A549 (cell line): ENCODE results near the gene BDNF. TPM values are rescaled to one million over a fixed set of nuclear protein-coding genes. Genes with fewer than 3 reads are reported as not detected.

ENCODE experiments used
- ATAC-seq, 2 experiments: fragments of 200-7000 bp in 1 of 2; fragments of >200 bp in 1 of 2; cut with Nextera tagmentation in 1 of 2; cut with Tn5 transposase in 1 of 2; 3 replicates each; pipeline versions ENCODE4 v1.8.0 to v1.9.1; 2018 to 2020; ENCODE audit warnings: mild to moderate bottlenecking in 1 of 2, moderate library complexity in 1 of 2
- CTCF ChIA-PET: fragments of 300-600 bp; sonication (Branson Sonifier 250); formaldehyde crosslinking; extraction: SDS; loops from one replicate; lab custom pipeline; 2021; ENCODE audit warnings: antibody characterized with exemption, inconsistent platforms; lab: Yijun Ruan, JAX
- POLR2A ChIA-PET: fragments of 350-600 bp; formaldehyde crosslinking; extraction: SDS; loops from one replicate; lab custom pipeline; 2021; ENCODE audit warnings: antibody characterized with exemption, inconsistent platforms; lab: Yijun Ruan, JAX
- DNase-seq, 2 experiments: peaks; one replicate each; pipeline versions ENCODE4 v3.0.0 to v3.0.0-alpha.2; 2011 to 2016; ENCODE audit warnings: low read depth in 1 of 2, low spot score in 1 of 2
- FAIRE-seq: peaks from 2 replicates; lab custom pipeline; 2011; peaks lifted over from hg19 to GRCh38; lab: Jason Lieb, UNC
- H3K27ac ChIP-seq, 2 experiments: fragments of >200 bp; sonication (Bioruptor Twin); formaldehyde crosslinking; 3 replicates each; pipeline ENCODE4 v1.5.1; 2016 to 2017
- H3K4me1 ChIP-seq: fragments of >200 bp; sonication (Bioruptor Twin); formaldehyde crosslinking; 3 replicates; pipeline ENCODE4 v1.6.1; 2016
- H3K4me2 ChIP-seq: fragments of >200 bp; sonication (Bioruptor Twin); formaldehyde crosslinking; 3 replicates; pipeline ENCODE4 v1.6.1; 2016
- H3K4me3 ChIP-seq: fragments of >200 bp; sonication (Bioruptor Twin); formaldehyde crosslinking; 3 replicates; pipeline ENCODE4 v1.5.1; 2016
- H3K9me3 ChIP-seq: fragments of >200 bp; sonication (Bioruptor Twin); formaldehyde crosslinking; 3 replicates; pipeline ENCODE4 v1.6.1; 2016
- CHD2 ChIP-seq: fragments of 150-350 bp; IDR thresholded peaks from 2 replicates; pipeline ENCODE4 v1.6.1; 2014; ENCODE audit warnings: low read length; ENCODE audit not compliant: partially characterized antibody
- CHD4 ChIP-seq: fragments of 200-600 bp; sonication (generic); IDR thresholded peaks from 2 replicates; pipeline ENCODE4 v1.6.1; 2016; ENCODE audit warnings: antibody characterized with exemption, mild to moderate bottlenecking, borderline replicate concordance
- E2F6 ChIP-seq: IDR thresholded peaks from 2 replicates; pipeline ENCODE4 v1.6.1; 2012; ENCODE audit warnings: low read depth, borderline replicate concordance
- EP300 ChIP-seq, 2 experiments: fragments of >200 bp; sonication (Bioruptor Twin); formaldehyde crosslinking; IDR thresholded peaks; 2 replicates in 1 of 2; 3 replicates in 1 of 2; pipeline ENCODE4 v1.6.1; 2016 to 2017
- ESRRA ChIP-seq: fragments of 150-350 bp; IDR thresholded peaks from 2 replicates; pipeline ENCODE4 v1.6.1; 2014; ENCODE audit warnings: mild to moderate bottlenecking, low read length, borderline replicate concordance
- GATA3 ChIP-seq: IDR thresholded peaks from 2 replicates; pipeline ENCODE4 v1.6.1; 2012; ENCODE audit warnings: borderline replicate concordance
- HDAC2 ChIP-seq: fragments of 200-600 bp; sonication (generic); IDR thresholded peaks from 2 replicates; pipeline ENCODE4 v1.6.1; 2016
- HOXB5 ChIP-seq: fragments of 250-450 bp; sonication (Bioruptor Pico); IDR thresholded peaks from 2 replicates; pipeline ENCODE4 v1.5.0; 2020; ENCODE audit warnings: mild to moderate bottlenecking, moderate library complexity
- JUN ChIP-seq, 2 experiments: fragments of >200 bp; sonication (Bioruptor Twin); formaldehyde crosslinking; IDR thresholded peaks; 2 replicates in 1 of 2; 3 replicates in 1 of 2; pipeline ENCODE4 v1.6.1; 2016 to 2017
- KDM5A ChIP-seq: fragments of 200-600 bp; sonication (generic); IDR thresholded peaks from 2 replicates; pipeline ENCODE4 v1.6.1; 2016; ENCODE audit warnings: antibody characterized with exemption, mild to moderate bottlenecking
- MAZ ChIP-seq: fragments of 150-350 bp; IDR thresholded peaks from 2 replicates; pipeline ENCODE4 v1.6.1; 2014; ENCODE audit warnings: antibody characterized with exemption, low read depth, low read length, borderline replicate concordance
- NFE2L2 ChIP-seq: fragments of 150-350 bp; conservative IDR thresholded peaks from 2 replicates; pipeline ENCODE4 v1.6.1; 2014; ENCODE audit warnings: low read length
- RARB ChIP-seq: fragments of 250-450 bp; sonication (Bioruptor Pico); IDR thresholded peaks from 2 replicates; pipeline ENCODE4 v1.8.0; 2021; ENCODE audit warnings: mild to moderate bottlenecking, moderate library complexity
- REST ChIP-seq: fragments of 200-600 bp; sonication (generic); IDR thresholded peaks from 2 replicates; pipeline ENCODE4 v1.6.1; 2016; ENCODE audit warnings: antibody characterized with exemption, mild to moderate bottlenecking, moderate library complexity
- RNF2 ChIP-seq: fragments of 200-600 bp; sonication (generic); IDR thresholded peaks from 2 replicates; pipeline ENCODE4 v1.6.1; 2016; ENCODE audit warnings: low read depth, mild to moderate bottlenecking, antibody characterized with exemption, moderate library complexity, borderline replicate concordance
- SMC3 ChIP-seq: fragments of >200 bp; sonication (Bioruptor Twin); formaldehyde crosslinking; IDR thresholded peaks from 3 replicates; pipeline ENCODE4 v1.6.1; 2018; ENCODE audit warnings: inconsistent platforms
- TP53 ChIP-seq: fragments of 250-450 bp; sonication (Bioruptor Pico); IDR thresholded peaks from 2 replicates; pipeline ENCODE4 v1.5.0; 2021; ENCODE audit warnings: mild to moderate bottlenecking, moderate library complexity
- ZC3H11A ChIP-seq: fragments of 450-650 bp; IDR thresholded peaks from 2 replicates; pipeline ENCODE4 v1.6.1; 2014; ENCODE audit warnings: antibody characterized with exemption, mild to moderate bottlenecking
- ZSCAN20 ChIP-seq: fragments of 250-450 bp; sonication (Bioruptor Pico); IDR thresholded peaks from 2 replicates; pipeline ENCODE4 v1.8.0; 2022; ENCODE audit warnings: mild to moderate bottlenecking, moderate library complexity
- WGBS: methylation state at CpG from one replicate; pipeline ENCODE4 v1.1.6; 2017; ENCODE audit errors: missing lambda C conversion rate; 5-methylcytosine and 5-hydroxymethylcytosine counted together
- polyA plus RNA-seq, 4 experiments: library from polyadenylated mRNA; depleted of rRNA in 3 of 4; stranded (reverse); fragments of >200 nt; fragmentation: RNase III in 1 of 4; extraction: RNeasy Plus Mini Kit Qiagen cat#74134 plus additional on column Dnase treatment in 1 of 4; gene quantifications; 2 replicates in 3 of 4; 3 replicates in 1 of 4; pipeline ENCODE4 v1.2.3, GENCODE V29; 2011 to 2017

The BDNF gene
- polyA plus RNA-seq, 2 of the 4 experiments (the other 2 are of a cell fraction): 16.4 to 33.7 TPM

- ChIA-PET CTCF (interaction anchor here (5.5 kb wide), 1 partner anchor 10 kb away, joined by 37 read pairs; the partner anchor contains the start of gene BDNF), POLR2A (interaction anchor here (0.9 to 1.2 kb wide), 2 partner anchors 9 to 10 kb away, joined by 3 to 5 read pairs; partner anchors contain the start of gene BDNF)
- peak; percentile 83 for FAIRE-seq
- 13% methylated on average over 2 of the region's 2 CpGs for WGBS
- no peak for DNase-seq
- H3K4me2 ChIP-seq: 0 out of 3 replicates have a peak overlapping the region, but pooled peaks have one; percentile 1
- peaks cover 4% of the 10 kb centered on the region; the same call in 1 of the 3 replicates for H3K4me1 ChIP-seq
- no peak overlapping the region for H3K27ac ChIP-seq
- TF ChIP-seq KDM5A (no peak), GATA3 (no peak), HOXB5 (no peak), RNF2 (no peak), SMC3 (no peak), JUN (IDR thresholded peaks at IDR 0.05) (no peak), CHD2 (no peak), HDAC2 (no peak), ESRRA (no peak), NFE2L2 (no peak), EP300 (IDR thresholded peaks at IDR 0.05) (no peak), ZSCAN20 (CRISPR knock-in tag) (no peak)
- H3K4me3 ChIP-seq: no peak overlapping the region
- ATAC-seq: peak in 1 of 2 experiments; percentile 33; a peak in 2 of 6 replicates
- H3K9me3 ChIP-seq: no peaks in the 10 kb centered on the region
Measured at GRCh38 chr11:27710536-27710935, 10.3 kb upstream of the BDNF start.

- Histone ChIP-seq H3K9me3 (no peaks in the 10 kb centered on the region), H3K4me2 (no peak overlapping the region), H3K27ac (no peak overlapping the region), H3K4me1 (peaks cover 17% of the 10 kb centered on the region; the same call in 2 of the 3 replicates), H3K4me3 (no peak overlapping the region)
- ATAC-seq: no peak
- CTCF ChIA-PET: no interaction called here
- 82% methylated on average over 3 of the region's 3 CpGs for WGBS
- POLR2A ChIA-PET: no interaction called here
- TF ChIP-seq ZC3H11A (no peak), REST (no peak), MAZ (no peak), SMC3 (no peak), RARB (CRISPR knock-in tag) (no peak), CHD4 (no peak), E2F6 (no peak), TP53 (no peak)
- no peak for DNase-seq
- no peak for FAIRE-seq
Measured at GRCh38 chr11:27707676-27708075, 7.4 kb upstream of the BDNF start.
